Activated naive CD4-positive, alpha-beta T cell (primary cell): Measurements from ENCODE around the gene GRB10.

ENCODE experiments used
- DNase-seq, 4 experiments: peaks; one replicate each; lab custom pipeline; 2025; lab: John Stamatoyannopoulos, UW

GRB10 gene

GRCh38 chr7:50632561-50633413 is 149.9 kb downstream of the GRB10 start:
- peak in 2 of 4 experiments; percentile 14 to 33 for DNase-seq

DNA sequence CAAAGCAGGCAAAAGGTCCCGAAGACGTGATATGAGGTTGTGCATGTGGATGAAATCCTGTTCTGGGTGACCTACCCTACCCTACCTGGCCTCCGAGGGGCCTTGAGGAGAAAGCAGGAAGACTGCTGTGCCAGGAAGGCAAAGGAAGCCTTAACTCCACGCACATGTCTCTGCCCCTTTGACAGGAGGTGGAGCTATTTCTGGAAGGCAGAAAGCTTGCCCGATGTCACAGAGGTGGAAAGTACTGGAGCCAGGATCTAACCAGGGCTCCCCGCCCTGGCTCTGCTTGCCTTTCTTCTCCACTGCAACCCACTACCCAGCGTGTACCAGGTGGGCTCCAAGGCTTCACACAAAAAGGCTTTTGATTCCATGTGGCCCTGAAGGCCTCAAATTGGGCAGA is 151.1 kb downstream of the GRB10 start:
- DNase-seq: no peak

GRCh38 chr7:50631100-50631499 is 151.6 kb downstream of the GRB10 start:
- no peak for DNase-seq

DNA sequence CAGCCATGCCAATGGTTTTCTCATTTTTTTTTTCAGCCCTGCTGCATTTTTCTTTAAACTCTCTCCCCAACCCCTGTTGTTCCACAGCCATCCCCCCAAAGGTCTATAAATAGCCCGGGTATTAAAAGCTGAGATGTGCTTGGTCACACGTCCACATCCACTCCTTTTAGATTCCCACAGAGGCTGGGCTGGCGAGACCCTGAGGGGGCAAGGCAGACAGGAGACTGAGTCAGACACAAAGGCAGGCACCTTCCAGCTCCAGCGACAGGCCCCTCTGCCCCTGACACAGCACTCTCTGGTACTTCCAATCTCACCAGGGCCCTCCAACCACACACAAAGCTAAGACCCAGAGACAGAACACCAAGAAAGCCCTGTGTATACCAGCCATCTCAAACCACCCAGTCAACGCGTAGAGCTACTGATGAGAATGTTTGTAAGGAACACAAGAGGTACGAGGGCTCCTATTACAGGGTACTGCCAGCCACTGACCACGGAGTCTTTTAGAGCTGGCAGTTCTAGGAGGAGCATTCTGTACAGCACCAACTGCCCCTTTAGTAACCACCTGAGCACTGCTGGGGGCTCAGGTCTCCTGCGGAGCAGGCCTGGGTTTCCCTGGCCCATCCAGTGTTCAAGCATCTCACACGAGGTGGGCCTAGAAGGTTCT is 153.3 kb downstream of the GRB10 start:
- no peak for DNase-seq

DNA sequence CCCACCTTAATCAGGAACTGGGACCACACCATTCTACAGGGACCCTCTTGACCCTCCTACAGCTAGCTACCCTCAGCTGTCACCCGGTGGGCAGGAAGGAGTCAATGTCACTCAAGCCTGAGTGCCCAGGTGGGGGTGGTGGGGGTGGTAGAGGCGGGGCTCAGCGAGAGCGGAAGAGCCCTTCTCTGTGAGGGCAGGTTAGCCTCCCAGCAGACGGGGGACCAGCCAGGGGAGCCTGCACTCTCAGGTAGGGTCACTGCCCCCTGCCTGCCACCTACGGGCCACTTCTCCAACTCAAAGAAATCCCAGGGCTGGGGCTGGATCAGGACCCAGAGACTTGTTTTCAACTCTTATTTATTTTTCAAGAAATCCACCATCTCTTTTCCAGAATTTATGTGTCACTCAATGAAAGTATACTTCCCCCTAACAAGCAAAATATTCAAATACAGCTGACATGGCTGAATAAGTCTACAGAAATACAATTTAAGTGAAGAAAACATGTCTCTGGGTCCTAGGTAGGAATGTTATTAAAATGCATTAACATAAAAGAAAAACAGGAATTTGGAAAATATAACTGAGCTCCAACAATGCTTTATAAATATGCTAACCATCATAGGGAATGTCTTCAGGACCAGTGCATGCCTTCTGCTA is 154.1 kb downstream of the GRB10 start:
- DNase-seq: no peak

GRCh38 chr7:50627824-50628361 is 154.8 kb downstream of the GRB10 start:
- no peak for DNase-seq

DNA sequence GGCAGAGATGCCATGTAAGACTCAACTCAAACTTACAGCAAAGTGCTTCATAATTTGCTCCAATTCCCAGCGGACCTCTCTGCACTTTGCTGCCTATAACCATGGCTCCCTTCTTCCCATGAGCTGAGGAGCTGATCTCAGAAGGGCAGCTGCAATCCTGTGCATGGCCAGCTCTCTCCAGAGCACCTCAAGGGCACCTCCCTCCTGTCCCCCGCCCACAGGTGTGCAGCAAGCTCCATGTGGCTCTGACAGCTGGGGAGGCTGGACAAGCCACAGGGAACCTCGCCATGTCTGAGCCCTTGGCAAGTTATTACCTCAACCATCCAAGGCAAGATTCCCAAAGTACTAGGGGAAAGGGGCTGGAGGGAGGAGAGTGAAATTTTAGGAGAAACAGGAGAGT is 156.4 kb downstream of the GRB10 start:
- DNase-seq: no peak

DNA sequence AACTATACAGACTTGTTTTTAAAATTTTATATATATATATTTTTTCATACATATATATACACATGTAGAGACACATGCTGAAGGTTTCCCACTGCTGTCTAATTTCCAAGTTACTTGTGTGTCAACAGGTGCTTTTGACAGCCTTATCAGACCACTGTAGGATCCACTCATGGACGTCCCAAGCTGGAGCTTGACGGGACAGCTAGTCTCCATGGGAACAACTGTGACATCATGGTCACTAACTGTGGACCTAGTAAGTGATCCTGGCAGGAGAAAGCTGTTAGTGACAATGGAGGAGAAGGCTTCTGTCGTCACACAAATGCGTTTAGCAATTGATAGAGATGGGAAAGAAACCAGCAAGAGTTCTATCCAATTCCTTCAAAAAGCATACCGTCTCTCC is 157.3 kb downstream of the GRB10 start:
- no peak for DNase-seq

GRCh38 chr7:50622821-50623220 is 159.9 kb downstream of the GRB10 start:
- DNase-seq: no peak

DNA sequence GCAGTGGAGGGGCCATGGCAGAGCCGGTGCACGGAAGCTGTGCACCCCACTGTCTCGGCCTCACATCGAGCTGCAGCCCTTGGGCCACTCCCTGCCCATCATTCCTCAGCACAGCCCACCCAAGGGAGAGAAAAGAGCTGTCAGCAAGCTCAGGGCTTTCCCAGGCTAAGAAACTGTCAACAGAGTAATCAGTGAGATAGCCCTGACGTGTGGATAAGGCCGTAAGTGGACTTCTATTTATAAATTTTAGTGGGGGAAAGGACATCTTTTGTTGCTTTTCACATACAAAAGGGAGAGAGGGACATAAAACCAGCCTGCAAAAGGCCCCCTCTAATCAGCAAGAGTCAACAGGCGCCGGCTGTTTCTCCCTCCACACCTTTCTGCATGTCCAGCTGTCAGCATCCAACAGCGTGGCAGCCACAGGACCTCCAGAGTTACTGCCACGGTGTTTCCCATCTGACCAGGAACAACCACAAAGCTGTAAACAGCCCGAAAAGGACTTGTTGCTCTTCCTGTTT is 160.7 kb downstream of the GRB10 start:
- no peak for DNase-seq

DNA sequence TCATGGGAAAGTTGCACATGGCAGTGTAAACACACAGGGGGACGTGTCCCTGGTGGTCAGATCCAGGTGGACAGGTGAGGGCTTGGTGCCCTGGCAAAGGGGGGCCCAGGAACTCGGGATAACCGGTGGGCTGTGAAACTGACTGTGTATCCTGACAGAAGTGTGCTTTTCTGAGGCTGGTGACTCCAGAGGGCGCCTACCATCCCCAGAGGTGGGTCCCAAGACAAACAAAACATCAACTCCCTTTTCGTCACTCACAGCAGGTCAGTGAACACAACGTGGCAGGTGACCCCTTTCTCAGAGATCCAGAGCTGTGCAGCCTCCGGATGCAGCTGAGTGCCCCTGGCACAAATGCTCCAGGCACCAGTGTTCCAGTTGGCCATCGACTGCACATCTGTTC is 161.5 kb downstream of the GRB10 start:
- no peak for DNase-seq

DNA sequence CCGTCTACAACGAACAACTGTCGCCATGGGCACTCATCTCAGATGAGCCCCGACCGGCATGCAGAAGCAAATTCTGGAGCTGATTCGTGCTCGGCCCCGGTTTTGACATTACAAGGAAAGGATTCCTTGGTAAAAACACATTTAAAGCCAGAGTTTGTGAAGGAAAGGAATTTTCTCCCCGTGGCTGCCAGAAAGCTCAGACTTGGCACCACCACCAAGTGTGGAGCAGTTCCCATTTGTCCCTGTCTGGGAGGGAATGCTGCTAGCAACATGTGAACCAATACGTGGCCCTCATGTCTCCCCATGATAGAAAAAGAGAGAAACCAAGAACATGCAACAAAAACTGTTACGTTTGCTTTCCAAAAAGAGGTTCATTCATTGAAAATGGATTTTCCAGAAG is 162.3 kb downstream of the GRB10 start:
- no peak for DNase-seq

GRCh38 chr7:50619684-50620083 is 163.0 kb downstream of the GRB10 start:
- no peak for DNase-seq

- DNase-seq: no peak
These were observed 164.4 kb downstream of the GRB10 start for GRCh38 chr7:50618281-50618680.

DNA sequence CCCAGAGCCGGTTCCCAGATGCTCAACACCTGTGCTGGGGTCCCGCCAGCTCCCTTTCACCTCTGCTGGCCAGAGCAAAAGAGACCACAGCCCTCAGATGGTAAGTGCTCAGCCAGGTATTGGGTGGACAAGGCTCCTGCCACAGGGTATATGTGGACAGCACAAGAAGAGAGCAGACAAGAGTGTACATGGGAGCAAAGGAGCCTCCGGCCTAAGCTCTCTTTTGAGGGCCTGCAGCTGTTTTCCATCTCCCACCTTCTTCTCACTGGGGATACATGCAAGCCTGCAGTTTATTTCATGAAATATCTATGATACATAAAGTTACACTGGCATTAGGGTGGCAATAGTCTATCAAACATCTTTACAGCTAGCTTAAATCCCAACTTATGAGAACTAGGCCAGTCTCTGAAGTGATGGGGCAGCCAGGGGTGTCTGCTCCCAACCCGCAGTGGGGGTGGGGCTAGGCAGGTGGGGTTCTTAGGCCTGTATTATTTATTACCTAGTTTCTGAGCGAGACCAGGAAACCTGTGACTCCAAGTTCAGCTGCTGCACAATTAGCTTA is 167.1 kb downstream of the GRB10 start:
- DNase-seq: no peak

GRCh38 chr7:50614721-50615518 is 167.8 kb downstream of the GRB10 start:
- no peak for DNase-seq

- no peak for DNase-seq
These were observed 169.2 kb downstream of the GRB10 start for GRCh38 chr7:50613473-50613872.

DNA sequence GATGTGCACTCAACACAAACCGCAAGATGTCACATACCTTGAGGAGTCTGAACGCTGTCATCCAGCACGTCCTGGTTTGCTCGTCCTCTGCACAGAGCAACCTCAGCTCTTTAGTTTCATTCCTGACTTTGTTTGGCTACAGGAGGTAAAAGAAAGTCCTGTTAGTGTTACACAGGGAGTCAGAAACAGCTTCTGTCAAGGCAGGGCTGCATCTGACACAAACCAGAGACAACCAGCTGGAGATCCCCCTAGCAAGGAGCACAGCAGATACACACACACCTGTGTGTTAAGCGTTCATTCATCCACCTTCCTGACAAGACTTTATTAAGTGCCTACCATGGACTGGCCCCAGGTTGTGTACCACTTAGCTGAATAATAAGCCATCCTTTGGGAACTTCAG is 170.0 kb downstream of the GRB10 start:
- DNase-seq: no peak

DNA sequence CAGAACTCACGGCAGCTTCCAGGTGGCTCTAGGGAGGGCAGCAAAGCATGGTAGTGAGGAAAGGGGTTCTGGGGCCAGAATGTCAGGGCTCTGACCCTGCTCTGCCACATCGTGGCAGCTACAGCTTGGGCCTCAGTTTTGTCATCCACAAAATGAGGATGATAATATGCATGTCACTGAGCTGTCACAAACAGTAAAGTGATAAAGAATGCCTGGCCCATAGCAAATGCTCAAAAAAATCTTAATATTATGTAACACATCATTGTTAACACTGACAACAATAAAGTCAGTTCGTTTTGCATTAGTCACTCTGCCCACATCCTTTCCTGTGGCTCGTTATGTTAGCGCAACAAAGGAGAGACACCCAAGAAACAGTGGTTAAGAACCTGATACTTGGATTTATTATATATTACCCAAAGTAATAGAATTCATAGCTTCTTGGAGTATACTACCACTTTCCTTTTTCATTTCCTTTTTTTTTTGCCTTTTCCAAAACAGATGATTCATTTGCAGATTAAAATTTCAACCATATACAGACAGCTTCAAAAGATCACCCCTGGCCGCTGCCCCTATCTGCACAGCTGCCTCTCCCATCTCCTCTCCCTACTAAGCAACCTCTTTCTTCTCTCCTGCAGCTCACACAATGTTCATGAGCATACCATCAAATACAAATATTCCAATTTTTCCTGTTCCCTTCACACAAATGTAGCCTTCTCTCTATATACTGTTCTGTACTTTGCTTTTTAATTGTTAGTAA is 172.0 kb downstream of the GRB10 start:
- DNase-seq: no peak

DNA sequence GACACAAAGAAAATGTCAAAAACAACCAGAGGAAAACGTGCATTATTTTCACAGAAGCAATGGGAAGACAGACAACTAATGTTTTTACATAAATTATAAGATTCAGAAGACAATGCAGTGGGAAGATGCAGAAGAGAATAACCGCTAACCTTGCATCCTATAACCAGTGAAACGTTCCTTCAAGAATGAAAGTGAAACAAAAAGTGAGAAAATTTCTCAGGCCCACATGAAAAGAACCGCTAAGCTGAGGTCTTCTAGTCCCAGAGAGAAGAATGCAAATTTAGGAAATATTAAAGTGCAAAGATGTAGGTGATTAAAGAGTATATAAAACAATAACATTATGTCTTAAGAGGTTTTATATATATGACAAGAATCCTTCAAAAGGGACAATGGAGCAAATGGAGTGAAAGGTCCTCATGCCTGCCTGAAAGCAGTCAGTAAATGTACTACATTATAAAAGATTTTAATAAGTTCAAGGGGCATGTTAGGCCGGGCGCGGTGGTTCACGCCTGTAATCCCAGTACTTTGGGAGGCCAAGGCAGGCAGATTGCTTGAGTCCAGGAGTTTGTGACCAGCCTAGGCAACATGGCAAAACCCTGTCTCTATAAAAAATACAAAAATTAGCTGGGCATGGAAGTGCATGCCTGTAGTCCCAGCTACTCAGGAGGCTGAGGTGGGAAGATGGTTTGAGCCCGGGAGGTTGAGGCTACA is 174.3 kb downstream of the GRB10 start:
- DNase-seq: no peak
